Testis (tissue), 3 donors: ENCODE measurements around the gene FOXN4. TPM values are rescaled to one million over a fixed set of nuclear protein-coding genes. Genes with fewer than 3 reads are reported as not detected.

ENCODE experiments used
- DNase-seq: peaks from one replicate; pipeline ENCODE4 v3.0.0-alpha.2; 2019
- H3K27ac ChIP-seq, 2 donors: fragments of 200-600 bp; sonication (generic); one replicate each; pipeline ENCODE4 v1.5.1; 2019
- H3K27me3 ChIP-seq: fragments of 200-600 bp; sonication (generic); one replicate; pipeline ENCODE4 v1.5.1; 2019
- H3K36me3 ChIP-seq: fragments of 200-600 bp; sonication (generic); one replicate; pipeline ENCODE4 v1.5.1; 2017; ENCODE audit warnings: low read depth; ENCODE audit errors: missing control alignments
- H3K4me1 ChIP-seq: fragments of 200-600 bp; sonication (generic); one replicate; pipeline ENCODE4 v1.5.1; 2019
- H3K4me3 ChIP-seq, 2 donors: fragments of 200-600 bp; sonication (generic); one replicate each; pipeline ENCODE4 v1.5.1; 2017 to 2019
- H3K9me3 ChIP-seq: fragments of 200-600 bp; sonication (generic); one replicate; pipeline ENCODE4 v1.5.1; 2017
- CTCF ChIP-seq, 3 experiments: fragments of 450-650 bp in 2 of 3; fragments of 200-600 bp in 1 of 3; sonication (generic) in 1 of 3; IDR thresholded peaks; one replicate each; pipeline ENCODE4 v1.5.1; 2016 to 2019; ENCODE audit warnings: antibody characterized with exemption in 3 of 3, mild to moderate bottlenecking in 2 of 3, moderate library complexity in 1 of 3
- POLR2A ChIP-seq: fragments of 450-650 bp; IDR thresholded peaks from one replicate; pipeline ENCODE4 v1.6.1; 2017; ENCODE audit warnings: antibody characterized with exemption, mild to moderate bottlenecking, moderate library complexity
- WGBS, 2 donors: methylation state at CpG; one replicate each; pipeline ENCODE4 v1.1.5; 2018; 5-methylcytosine and 5-hydroxymethylcytosine counted together
- intact Hi-C: fragments of 100-400 bp; cut with DNase I; formaldehyde crosslinking; loops from one replicate; pipeline ENCODE4 v1.15.1; 2023; ENCODE audit warnings: low total_unique reads
- polyA plus RNA-seq: library from polyadenylated mRNA; stranded (reverse); fragments of 350-450 nt; fragmentation: Illumina TruSeq; extraction: RNeasy Lipid Tissue Mini Kit (QIAGEN cat#74804); gene quantifications from one replicate; pipeline ENCODE4 v1.2.3, GENCODE V29; 2014; ENCODE audit warnings: low read depth, low replicate concordance; ENCODE audit not compliant: insufficient read depth
- total RNA-seq, 2 donors: library from RNA; depleted of rRNA; stranded (reverse); fragments of >200 nt; gene quantifications; one replicate each; pipeline ENCODE4 v1.2.3, GENCODE V29; 2016

The FOXN4 gene
- total and polyA plus RNA-seq, 3 donors from 2014 or later, result 7.8 to 17.1 (median 9.0) TPM

GRCh38 chr12:109302358-109302757 lies 6.7 kb downstream of the FOXN4 start:
- Histone ChIP-seq H3K27me3 (no peaks in the 10 kb centered on the region), H3K27ac (no peak overlapping the region), H3K36me3 (no peaks in the 10 kb centered on the region), H3K9me3 (no peaks in the 10 kb centered on the region), H3K4me3 (no peak overlapping the region), H3K4me1 (no peaks in the 10 kb centered on the region)
- DNase-seq, result no peak
- WGBS, 2 donors, result 83 to 90% methylated on average over 2 of the region's 2 CpGs
- intact Hi-C loops, result no loop called here
- no peak for TF ChIP-seq POLR2A
- TF ChIP-seq CTCF (IDR thresholded peaks at IDR 0.05), result peak in 2 of 3 experiments; percentile 4 to 10

- WGBS, 2 donors, result 90% methylated on average over 3 of the region's 3 CpGs
- Histone ChIP-seq H3K36me3 (no peaks in the 10 kb centered on the region), H3K4me3 (no peak overlapping the region), H3K27ac (no peak overlapping the region), H3K4me1 (no peaks in the 10 kb centered on the region), H3K9me3 (no peaks in the 10 kb centered on the region), H3K27me3 (no peaks in the 10 kb centered on the region)
- DNase-seq, result no peak
- intact Hi-C loops, result no loop called here
- TF ChIP-seq POLR2A (no peak), CTCF (IDR thresholded peaks at IDR 0.05) (no peak)
Measured at GRCh38 chr12:109301643-109302168, 7.4 kb downstream of the FOXN4 start.

GRCh38 chr12:109299849-109300248 lies 9.2 kb downstream of the FOXN4 start:
- Histone ChIP-seq H3K9me3 (no peaks in the 10 kb centered on the region), H3K36me3 (no peaks in the 10 kb centered on the region), H3K27ac (no peak overlapping the region), H3K4me3 (no peak overlapping the region), H3K4me1 (no peaks in the 10 kb centered on the region), H3K27me3 (no peaks in the 10 kb centered on the region)
- intact Hi-C loops, result no loop called here
- DNase-seq, result no peak
- 88 to 94% methylated on average over 6 to 7 of the region's 7 CpGs for WGBS, 2 donors
- TF ChIP-seq CTCF (IDR thresholded peaks at IDR 0.05) (no peak), POLR2A (no peak)

GRCh38 chr12:109296431-109296830 lies 12.7 kb downstream of the FOXN4 start:
- DNase-seq, result no peak
- Histone ChIP-seq H3K36me3 (no peaks in the 10 kb centered on the region), H3K27ac (no peak overlapping the region), H3K4me1 (no peaks in the 10 kb centered on the region), H3K4me3 (no peak overlapping the region), H3K9me3 (no peaks in the 10 kb centered on the region), H3K27me3 (no peaks in the 10 kb centered on the region)
- intact Hi-C loops, result no loop called here
- no peak for TF ChIP-seq CTCF (IDR thresholded peaks at IDR 0.05)
- TF ChIP-seq POLR2A, result no peak
- 82 to 89% methylated on average over 3 of the region's 3 CpGs for WGBS, 2 donors

- no peak for DNase-seq
- WGBS, 2 donors, result 87 to 89% methylated on average over 10 to 13 of the region's 13 CpGs
- intact Hi-C loops, result no loop called here
Measured at GRCh38 chr12:109295764-109296425, 13.2 kb downstream of the FOXN4 start.

More at GRCh38 chr12:109295764-109296425, 13.2 kb downstream of the FOXN4 start:
- no peaks in the 10 kb centered on the region for H3K9me3 ChIP-seq
- no peaks in the 10 kb centered on the region for H3K4me1 ChIP-seq
- no peak overlapping the region for H3K4me3 ChIP-seq
- no peaks in the 10 kb centered on the region for H3K36me3 ChIP-seq
- H3K27me3 ChIP-seq, result no peaks in the 10 kb centered on the region
- H3K27ac ChIP-seq, result no peak overlapping the region
- TF ChIP-seq CTCF (IDR thresholded peaks at IDR 0.05), result no peak
- TF ChIP-seq POLR2A, result no peak
